ENCODE results near the gene NACAD.

GRCh38 chr7:45037876-45038275 is 50.9 kb downstream of the NACAD start:
- no peak for TF ChIP-seq CTCF (IDR thresholded peaks at IDR 0.05)
- no peak for TF ChIP-seq POLR2AphosphoS5 (IDR thresholded peaks at IDR 0.05)

Data from stomach (tissue), 4 donors.